GM21367 (cell line): ENCODE results near the gene PPIE.

ENCODE experiments used
- ATAC-seq: cut with Tn5 transposase; IDR thresholded peaks from one replicate; pipeline ENCODE4 v1.9.1; 2021; ENCODE audit not compliant: unreplicated experiment

Gene PPIE

DNA sequence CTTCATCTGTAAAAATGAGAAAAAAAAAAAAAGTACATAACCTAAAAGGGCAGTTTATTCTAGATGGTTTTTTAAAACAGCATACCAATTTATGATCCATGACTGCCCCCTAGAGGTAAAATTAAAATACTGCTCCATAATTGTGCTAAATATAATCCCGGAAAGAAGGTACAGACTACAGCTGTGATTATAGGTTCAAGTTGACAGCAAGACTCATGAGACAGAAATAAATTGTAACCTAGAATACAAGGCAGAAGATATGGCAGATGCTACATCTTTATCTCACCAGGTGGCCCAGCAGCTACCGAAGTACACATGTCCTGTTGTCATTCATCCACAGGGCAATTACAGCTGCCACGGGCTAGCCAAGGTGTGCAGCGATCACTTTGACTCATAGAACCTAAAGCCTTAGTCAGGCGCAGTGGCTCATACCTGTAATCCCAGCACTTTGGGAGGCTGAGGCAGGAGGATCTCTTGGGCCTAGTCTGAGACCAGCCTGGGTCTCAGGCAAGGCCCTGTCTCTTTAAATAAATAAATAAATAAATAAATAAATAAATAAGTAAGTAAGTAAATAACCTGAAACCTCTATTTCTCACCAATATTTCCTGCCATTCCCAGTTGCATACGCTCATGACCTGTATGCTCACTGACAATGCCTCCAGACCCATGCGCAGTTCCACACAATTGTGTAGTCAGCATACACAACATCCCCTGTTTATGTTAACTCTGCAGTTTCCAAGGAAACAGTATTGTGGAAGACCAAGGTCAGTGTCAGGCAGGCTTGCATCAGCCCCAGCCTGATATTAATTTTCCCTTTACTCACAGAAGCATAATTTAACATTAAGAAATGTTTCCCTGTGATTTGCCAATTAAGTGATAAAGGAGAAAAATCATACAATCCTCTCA lies 18.3 kb upstream of the PPIE start:
- no peak for ATAC-seq

DNA sequence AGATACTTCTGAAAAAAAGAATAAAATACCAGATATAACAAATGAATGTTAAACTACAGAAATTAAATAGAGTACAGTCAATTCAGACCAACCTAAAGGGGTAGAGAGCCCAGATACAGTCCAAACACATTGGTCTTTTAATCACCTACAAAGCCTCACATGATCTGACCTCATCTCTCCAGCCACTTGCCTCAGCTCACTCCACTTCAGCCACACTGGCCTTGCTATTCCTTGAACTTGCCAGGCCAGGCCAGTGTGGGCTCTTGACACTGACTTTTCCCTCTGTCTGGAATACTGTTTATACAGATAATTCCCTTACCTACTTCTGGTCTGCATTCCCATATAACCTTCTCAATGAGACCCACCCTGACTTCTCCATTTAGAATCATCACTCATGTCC lies 17.0 kb upstream of the PPIE start:
- ATAC-seq: no peak

DNA sequence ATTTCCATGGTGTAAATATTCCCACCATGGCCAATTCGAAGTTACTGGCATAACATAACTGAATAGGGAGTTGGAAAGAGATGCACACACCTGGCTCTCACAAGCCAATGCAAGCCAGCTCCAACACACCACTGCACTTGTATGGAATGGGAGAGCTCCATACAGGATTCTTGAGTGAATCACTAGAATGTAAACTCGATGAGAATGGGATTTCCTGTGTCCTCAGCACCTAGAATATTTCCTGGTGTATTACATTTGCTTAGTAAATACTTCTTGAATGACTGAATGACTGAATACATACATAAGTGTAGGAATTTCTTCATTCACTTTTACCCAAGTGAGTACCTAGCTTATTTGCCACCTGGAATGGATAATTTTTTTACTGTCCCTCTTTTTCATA lies 16.2 kb upstream of the PPIE start:
- ATAC-seq: no peak

DNA sequence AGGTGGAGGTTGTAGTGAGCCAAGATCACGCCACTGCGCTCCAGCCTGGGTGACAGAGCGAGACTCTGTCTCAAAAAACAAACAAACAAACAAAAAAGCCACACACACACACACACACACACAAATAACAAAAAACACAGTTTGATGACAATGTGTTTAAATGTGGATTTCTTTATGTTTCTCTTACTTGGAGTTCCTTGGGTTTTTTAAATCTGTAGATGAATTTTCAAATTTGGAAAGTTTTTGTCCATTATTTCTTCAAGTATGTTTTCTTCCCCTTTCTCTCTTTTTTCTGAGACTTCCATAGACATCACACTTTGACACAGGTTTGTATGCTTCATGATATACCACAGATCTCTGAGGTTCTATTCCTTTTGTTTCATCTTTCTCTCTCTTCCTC lies 12.1 kb upstream of the PPIE start:
- ATAC-seq: no peak

DNA sequence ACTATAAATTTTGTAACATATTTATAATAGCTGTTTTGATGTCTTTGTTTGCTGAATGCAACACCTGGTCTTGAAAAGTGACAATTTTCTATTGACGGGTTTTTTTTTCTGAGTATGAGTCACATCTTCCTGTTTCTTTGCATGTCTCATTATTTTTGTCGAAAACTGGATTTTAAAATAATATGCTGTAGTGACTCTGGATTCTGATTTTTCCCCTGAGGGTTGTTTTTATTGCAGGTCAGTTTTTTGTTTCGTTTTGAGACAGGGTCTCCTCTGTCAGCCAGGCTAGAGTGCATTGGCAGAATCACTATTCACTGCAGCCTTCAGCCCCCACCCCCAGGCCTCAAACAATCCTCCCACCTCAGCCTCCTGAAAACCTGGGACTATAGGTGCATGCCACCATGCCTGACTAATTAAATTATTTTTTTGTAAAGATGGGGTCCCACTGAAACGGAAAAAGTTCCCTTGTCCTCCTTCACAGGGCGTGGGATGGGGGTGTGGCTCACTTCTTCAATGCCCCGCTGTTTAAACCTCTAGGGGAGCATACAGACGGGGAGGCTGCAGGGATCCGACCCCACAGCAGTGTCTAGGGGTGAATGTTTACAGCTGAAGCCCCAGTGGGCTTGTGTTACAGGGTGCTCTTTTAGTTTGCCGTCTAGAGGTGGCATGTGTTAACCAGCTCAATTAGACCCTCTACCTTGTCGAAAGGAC lies 11.3 kb upstream of the PPIE start:
- ATAC-seq: no peak

DNA sequence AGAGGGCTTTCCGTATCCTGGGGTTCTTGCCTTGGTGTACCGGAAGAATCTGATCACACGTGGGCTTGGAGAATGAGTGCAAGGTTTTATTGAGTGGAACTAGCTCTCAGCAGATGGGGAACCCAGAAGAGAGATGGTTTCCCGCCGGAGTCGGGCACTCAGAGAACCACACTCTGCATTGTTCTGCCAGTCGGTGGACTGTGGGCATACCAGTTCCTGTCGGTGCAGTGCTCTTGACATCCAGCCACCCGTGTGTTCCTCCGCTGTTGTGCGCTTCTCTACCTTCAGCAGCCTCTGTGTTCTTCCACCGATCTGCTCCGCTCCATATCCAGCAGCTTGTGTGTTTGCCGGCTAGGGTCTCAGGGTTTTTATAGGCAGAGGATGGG lies 10.8 kb upstream of the PPIE start:
- ATAC-seq: no peak

DNA sequence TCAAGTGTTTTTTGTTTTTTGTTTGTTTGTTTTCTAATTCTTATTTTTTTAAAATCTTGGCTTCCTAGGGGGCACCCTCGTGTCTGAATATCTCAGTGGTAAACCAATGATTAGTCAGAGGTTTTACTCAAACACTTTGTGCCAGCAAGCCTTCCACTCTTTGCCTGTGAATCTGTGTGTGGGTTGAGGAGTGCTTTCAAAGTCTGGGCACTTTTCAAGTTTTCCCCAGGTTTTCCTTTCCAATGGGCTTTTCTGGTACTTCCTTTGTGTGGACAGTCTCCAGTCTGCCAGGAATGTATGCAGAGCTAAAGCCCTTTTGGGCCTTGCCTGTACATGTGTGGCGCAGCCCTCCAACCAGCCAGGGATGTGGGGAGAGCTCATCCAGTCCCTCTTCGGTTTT lies 9.7 kb upstream of the PPIE start:
- ATAC-seq: no peak

DNA sequence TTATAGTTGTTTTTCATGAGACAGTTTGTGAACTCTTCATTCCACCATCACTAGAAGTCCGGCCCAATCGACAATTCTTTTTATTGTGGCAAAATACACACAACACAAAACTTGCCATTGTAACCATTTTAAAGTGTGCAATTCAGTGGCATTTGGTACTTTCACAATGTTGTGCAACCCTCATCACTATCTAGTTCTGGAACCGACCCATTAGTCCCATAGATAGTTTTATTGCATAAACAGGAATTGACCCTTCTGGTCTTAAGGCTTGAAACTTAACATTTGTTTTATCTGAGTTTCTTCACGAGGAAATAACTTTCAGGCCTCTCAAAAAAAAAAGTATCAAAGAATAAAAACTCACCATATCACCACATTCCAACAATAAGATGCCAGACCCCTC lies 8.8 kb upstream of the PPIE start:
- ATAC-seq: no peak

DNA sequence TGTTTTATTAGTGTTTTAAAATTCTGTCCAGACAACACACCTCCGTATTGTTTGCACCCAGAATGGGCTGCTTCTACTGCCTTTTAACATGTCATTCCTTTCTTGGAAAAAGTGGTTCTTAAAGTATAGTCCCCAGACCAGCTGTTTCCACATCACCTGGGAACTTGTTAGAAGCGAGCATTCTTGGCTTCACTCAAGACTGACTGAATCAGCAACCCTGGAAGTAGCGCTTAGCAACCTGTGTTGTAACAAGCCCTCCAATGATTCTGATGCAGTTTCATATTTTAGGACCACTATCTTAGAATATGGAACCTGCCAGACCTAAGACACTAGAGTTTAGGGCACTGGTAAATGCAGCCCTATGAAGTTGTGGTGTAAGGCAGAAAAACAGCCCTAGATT lies 6.0 kb upstream of the PPIE start:
- ATAC-seq: no peak

DNA sequence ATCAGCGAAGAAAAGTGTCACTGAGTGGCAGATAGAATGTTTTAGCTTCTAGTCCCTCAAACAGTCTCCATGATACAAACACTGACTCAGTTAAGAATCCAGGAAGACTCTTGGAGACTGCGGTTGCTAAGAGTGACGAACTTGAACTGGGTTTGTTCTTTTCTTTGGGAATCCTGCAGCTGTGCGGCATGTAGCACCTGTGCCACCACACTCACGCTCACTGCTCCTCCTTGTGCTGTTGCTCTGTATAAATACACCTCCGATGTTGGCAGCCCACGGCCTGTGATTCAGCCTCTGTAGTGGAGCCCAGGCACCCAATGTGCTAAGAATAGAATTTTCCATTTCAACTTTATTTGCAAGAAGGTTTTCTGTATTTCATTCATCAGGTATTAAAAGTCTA lies 5.5 kb upstream of the PPIE start:
- ATAC-seq: no peak

DNA sequence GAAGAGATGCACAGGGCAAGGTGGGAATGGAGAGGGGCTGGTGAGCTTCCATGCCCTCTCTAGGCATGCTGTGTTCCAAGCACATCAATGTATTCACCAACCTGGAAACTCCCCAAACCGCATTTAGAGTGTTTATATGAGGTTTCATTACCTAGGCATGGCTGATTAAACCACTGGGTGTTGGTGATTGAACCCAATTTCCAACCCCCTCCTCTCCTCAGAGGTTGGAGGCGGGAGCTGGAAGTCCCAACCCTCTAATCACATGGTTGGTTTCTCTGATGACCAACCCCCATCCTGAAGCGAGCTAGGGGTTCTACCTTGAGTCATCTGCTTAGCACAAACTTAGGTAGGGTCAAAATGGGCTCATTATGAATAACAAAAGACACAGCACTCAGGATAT lies 3.0 kb upstream of the PPIE start:
- ATAC-seq: no peak

DNA sequence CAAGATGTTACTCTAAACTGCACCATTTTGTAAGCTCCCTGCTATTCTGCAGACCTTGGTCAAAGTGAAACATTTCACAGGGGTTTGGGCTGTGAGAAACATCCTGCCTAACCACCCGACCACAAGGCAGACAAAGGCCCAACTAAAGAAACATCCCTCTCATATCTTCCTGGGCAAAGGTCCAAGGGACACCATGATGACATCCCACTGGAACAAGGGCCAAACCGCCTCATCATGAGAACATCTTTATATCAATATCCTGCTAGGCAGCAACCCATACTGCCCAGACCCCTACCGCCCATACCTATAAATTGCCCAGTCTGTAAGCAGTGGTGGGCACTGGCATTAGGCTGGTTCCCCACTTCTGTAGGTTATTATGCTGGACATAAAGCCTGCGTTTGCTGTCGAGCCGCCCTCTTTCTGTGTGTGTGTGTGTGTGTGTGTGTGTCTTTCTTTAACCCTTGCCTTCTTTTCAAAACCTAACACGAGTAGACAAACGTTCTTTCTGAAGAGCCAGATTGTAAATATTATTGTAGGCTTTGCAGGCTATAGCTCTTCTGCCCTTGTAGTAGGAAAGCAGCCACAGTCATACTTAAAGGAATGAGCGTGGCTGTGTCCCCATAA lies 1.0 kb upstream of the PPIE start:
- ATAC-seq: no peak

DNA sequence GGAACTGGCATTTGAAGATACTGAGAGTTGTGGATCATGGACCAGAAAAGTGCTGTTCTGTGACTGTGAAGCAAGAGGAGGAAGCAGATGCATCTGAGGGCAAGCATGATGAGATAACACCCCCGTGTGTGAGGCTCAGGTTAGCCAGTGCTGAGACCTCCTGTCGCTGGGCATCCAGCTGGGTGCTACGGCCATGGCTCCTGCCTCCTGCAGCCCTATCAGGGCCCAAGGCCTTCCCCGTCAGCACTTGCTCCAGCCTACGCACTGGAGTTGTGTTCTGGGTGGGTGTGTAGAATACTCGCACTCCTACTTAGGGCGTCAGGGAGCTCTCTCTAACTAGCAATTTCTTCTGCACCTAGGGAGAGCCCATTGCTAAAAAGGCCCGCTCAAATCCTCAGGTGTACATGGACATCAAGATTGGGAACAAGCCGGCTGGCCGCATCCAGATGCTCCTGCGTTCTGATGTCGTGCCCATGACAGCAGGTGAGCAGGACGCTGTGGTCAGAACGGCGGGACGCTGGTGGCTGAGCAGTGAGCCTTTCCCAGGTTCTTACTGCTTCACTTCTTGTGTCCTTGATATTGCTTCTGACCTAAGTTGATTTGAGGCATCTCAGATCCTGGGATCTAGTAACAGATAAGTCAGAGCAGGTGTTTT lies 6.5 kb downstream of the PPIE start:
- ATAC-seq: no peak

DNA sequence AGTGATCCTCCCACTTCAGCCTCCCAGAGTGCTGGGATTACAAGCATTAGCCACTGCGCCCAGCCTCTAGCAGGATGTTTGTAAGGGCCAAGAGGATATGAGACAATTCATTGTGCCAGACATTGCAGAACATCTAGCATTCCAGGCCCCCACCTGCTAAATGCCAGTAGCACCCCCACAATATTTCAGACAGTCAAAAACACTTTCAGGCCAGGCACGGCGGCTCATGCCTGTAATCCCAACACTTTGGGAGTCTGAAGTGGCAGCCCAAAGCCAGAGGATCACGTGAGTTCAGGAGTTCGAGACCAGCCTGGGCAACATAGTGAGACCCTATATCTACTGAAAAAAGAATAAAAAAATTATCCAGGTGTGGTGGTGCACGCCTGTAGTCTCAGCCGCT lies 12.9 kb downstream of the PPIE start:
- ATAC-seq: no peak

DNA sequence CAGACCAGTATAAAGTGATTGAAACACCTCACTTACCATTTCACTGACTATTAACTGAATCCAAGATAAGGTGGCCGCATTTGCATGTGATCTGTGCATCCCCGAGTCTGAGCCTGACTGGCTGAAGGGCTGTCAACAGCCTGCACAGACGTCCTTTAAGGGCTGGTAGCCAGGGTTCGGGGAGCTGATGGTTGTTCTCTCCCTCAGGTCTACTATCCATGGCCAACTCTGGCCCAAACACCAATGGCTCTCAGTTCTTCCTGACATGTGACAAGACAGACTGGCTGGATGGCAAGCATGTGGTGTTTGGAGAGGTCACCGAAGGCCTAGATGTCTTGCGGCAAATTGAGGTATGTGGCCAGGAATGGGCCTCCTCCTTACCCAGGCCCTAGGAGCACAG lies 14.0 kb downstream of the PPIE start:
- no peak for ATAC-seq

DNA sequence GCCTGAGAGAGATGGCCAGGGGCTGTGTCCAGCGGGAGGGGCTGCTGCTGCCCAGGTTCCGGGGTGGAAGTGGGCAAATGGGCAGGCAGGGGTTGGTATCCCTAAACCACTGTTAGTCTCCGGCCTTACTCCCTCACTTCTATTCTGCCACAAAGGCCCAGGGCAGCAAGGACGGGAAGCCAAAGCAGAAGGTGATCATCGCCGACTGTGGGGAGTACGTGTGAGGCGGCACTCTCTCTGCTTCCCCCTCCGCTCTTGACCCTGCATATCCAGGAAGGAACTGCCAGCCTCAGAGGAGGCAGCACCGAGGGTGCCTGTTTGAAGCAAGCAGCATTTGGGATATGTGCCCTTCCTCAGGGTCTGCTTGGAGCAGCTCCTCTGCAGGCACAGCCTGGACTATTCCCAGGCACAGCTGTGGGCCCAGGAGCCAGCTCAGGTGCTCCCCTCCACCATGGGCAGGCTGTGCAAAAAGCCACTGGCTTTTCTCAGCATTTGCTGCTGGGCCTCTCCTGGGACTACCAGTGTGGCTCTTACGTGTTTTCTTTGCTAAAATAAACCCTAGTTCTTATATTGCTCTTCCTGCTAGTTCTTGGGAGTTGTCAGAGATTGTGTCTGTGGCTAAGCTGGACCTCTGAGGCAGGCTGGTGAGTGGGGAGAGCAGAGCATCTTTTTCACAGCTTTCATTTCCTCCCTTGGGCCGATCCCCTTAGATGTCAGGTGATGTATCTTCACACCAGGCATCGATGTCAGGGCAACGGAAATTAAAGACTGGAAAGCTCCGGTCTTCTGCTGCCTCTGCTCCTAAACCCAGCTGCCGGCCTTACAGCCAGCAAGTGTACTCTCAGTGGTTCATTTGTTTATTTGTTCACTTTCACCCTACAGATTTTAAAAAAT lies 14.7 kb downstream of the PPIE start:
- ATAC-seq: no peak

DNA sequence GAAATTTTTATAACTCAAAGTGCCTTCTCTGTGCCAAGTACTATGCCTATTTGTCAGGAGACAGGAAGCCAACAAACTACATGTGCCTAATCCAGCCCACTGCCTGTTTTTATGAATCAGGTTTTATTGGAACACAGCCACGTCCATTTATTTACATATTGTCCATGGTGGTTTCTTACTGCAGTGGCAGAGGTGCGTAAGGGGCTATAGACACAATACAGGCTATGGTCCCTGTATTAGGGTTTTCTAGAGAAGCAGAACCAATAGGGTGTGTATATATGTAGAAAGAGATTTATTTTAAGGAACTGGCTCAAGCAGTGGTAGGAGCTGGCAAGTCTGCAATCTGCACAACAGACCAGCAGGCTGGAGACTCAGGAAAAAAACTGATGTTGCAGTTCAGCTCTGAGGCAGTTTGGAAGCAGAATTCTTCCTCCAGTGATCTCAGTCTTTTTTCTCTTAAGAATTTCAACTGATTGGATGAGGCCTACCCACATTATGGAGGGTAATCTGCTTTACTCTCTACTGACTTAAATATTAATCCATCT lies 15.4 kb downstream of the PPIE start:
- no peak for ATAC-seq

DNA sequence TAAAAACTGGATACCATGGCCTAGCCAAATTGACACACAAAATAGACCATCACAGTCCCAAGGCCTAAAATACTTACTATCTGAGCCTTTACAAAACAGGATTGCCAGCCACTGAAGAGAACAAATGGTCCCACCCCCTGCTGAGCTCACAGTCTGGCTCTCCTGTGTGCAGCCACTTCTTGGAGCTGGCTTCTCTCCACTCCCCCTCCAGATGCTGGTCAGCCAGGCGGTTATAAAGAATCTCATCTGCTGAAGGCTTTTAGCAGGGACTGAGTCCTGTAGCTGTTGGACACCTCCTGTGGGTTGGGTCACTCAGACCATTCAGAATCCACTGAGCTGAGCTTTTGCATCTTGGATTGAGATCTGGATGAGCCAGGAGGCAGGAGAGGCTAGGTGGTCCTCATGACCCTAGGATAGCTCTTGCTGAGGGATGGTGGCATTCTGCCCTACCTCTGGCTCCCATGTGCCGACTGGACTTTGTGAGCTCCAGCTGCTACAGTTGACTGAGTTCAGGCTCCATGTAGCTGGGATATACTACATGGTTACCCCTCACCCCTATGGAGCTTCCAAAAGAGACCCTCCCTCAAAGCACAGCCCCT lies 16.3 kb downstream of the PPIE start:
- no peak for ATAC-seq

DNA sequence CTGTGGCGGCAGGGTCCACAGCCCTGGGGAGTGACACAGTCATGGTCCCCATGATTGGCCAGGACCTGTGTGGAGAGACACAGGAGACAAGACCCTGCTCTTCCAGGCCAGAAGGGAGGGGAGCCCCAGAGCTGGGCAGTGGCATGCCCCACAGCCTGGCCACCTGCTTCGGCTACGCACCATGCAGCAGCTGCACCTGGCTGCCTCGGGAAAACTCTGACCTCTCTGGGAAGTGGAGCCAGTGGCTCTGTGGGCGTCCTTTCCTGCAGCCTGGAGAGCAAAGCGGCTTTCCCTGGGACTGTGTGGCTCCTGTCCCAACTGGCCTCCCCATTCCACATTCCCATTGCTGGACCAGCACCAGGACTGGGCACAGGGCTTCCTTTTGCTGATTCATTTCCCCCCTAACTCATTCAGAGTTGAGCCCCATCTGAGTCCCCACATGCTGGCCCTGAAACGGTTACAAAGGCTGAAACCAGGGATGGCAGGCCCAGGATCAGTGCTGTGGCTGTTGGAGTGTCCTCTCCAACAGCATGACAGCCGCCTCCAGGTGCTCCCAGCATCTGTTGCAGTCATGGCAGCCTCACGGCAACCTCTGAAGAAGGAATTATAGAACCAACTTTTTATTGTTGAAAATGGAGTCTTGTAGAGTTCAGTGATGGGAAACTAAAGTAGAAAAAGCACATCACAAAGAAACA lies 17.4 kb downstream of the PPIE start:
- ATAC-seq: no peak
